ENCODE data around the gene EXOSC1. TPM values are rescaled to one million over a fixed set of nuclear protein-coding genes. Genes with fewer than 3 reads are reported as not detected.
"Not testable (repeated sequence)": the region's sequence is repeated elsewhere in the genome, so short reads cannot be mapped to it uniquely, and the experiment has no call there.

The EXOSC1 gene
- polyA plus RNA-seq, 1 of the 3 experiments (the other 2 are of a cell fraction), result 49.0 TPM

DNA sequence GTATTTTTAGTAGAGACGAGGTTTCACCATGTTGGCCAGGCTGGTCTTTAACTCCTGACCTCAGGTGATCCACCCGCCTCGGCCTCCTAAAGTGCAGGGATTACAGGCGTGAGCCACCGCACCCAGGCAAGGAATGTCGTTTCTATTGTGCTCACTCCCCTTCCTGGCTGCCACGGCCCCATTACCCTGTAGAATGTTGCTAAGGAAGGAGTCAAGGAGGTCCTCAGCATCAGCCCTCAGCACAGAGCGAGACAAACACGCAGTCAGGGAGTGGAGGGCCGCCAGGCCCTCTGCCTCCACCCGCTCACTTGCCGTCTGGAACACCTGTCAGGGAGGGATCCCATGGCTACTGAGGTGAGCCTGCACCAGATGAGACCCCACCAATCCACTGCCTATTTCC is 23.0 kb upstream of the EXOSC1 start:
- CTCF ChIA-PET, result interaction anchor here (0.9 to 8.7 kb wide), 3 partner anchors 17 to 144 kb away, joined by 3 to 132 read pairs (median 6); no protein-coding TSS in a partner anchor
- H3K27me3 ChIP-seq (ENCODE audit: insufficient read depth); H2AFZ ChIP-seq (ENCODE audit: low read depth); H3K4me3 ChIP-seq (ENCODE audit: low read depth in 2 of 2, low read length in 1 of 2); DNase-seq; H3K79me2 ChIP-seq (ENCODE audit: insufficient read depth); H3K27ac ChIP-seq (ENCODE audit: low read depth in 2 of 2, low read length in 1 of 2); POLR2A ChIA-PET; H3K9me3 ChIP-seq; H3K4me1 ChIP-seq (ENCODE audit: control insufficient read depth in 1 of 2, insufficient read depth in 2 of 2, low read depth in 1 of 2, low read length in 1 of 2); H3K9me2 ChIP-seq; H3K9ac ChIP-seq; H4K20me1 ChIP-seq (ENCODE audit: insufficient read depth); H3K4me2 ChIP-seq: not testable (repeated sequence)
- Histone ChIP-seq H3F3A (replicated peaks; ENCODE audit: insufficient read depth) (peaks cover 24% of the 10 kb centered on the region), H3K36me3 (replicated peaks in 1 of 2; ENCODE audit: control insufficient read depth in 1 of 2, insufficient read depth in 2 of 2, low read length in 1 of 2) (peaks cover 46 to 57% of the 10 kb centered on the region in 2 experiments)
- WGBS (ENCODE audit: low lambda C conversion rate), result 96% methylated on average over 9 of the region's 12 CpGs

DNA sequence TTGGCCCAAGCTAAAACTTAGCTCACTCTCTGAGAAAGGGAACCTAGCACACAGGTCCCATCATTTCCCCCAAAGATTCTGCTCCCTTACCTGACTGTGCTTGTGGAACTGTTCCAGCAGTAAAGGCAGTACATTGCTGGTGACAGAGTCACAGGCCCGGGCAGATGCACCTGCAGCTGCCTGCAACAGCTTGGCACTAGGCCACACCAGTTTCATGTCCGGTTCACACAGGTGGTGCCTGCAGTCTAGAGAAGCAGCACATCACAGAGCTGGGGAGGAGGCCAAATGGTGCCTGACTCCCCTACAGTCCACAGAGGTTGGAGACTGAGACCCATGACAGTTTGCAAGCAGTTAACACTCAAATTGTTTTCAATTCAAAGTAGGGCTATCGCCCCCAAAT is 22.4 kb upstream of the EXOSC1 start:
- ChIA-PET POLR2A (no interaction called here), CTCF (interaction anchor here (0.9 to 8.7 kb wide), 4 partner anchors 17 to 144 kb away, joined by 3 to 132 read pairs (median 6); partner anchors contain the start of gene ANKRD2)
- Histone ChIP-seq H3K79me2 (ENCODE audit: insufficient read depth) (no peaks in the 10 kb centered on the region), H4K20me1 (ENCODE audit: insufficient read depth) (0 out of 2 replicates have a peak, but pooled peaks cover 7% of the 10 kb centered on the region), H3K4me2 (no peak overlapping the region), H3K9me3 (no peaks in the 10 kb centered on the region), H3K9me2 (no peaks in the 10 kb centered on the region), H3K4me3 (ENCODE audit: low read depth in 2 of 2, low read length in 1 of 2) (no peak overlapping the region), H3K4me1 (ENCODE audit: control insufficient read depth in 1 of 2, insufficient read depth in 2 of 2, low read depth in 1 of 2, low read length in 1 of 2) (peaks cover 0 to 4% of the 10 kb centered on the region in 2 experiments; a peak in 2 of 4 replicates), H3K9ac (no peak overlapping the region), H3F3A (replicated peaks; ENCODE audit: insufficient read depth) (peaks cover 28% of the 10 kb centered on the region), H3K27ac (ENCODE audit: low read depth in 2 of 2, low read length in 1 of 2) (no peak overlapping the region), H3K36me3 (replicated peaks in 1 of 2; ENCODE audit: control insufficient read depth in 1 of 2, insufficient read depth in 2 of 2, low read length in 1 of 2) (peaks cover 47 to 54% of the 10 kb centered on the region in 2 experiments), H3K27me3 (ENCODE audit: insufficient read depth) (no peaks in the 10 kb centered on the region), H2AFZ (ENCODE audit: low read depth) (no peak overlapping the region)
- no peak for DNase-seq
- WGBS (ENCODE audit: low lambda C conversion rate), result 100% methylated on average over 2 of the region's 3 CpGs
- no peak for TF ChIP-seq FOSL2 (IDR thresholded peaks at IDR 0.05; ENCODE audit: borderline replicate concordance, low read depth)
- no peak for TF ChIP-seq JUND (IDR thresholded peaks at IDR 0.05)
- TF ChIP-seq, protein P1, sequence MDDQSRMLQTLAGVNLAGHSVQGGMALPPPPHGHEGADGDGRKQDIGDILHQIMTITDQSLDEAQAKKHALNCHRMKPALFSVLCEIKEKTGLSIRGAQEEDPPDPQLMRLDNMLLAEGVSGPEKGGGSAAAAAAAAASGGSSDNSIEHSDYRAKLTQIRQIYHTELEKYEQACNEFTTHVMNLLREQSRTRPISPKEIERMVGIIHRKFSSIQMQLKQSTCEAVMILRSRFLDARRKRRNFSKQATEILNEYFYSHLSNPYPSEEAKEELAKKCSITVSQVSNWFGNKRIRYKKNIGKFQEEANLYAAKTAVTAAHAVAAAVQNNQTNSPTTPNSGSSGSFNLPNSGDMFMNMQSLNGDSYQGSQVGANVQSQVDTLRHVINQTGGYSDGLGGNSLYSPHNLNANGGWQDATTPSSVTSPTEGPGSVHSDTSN (IDR thresholded peaks at IDR 0.05), result no peak
- TF ChIP-seq, protein P2, sequence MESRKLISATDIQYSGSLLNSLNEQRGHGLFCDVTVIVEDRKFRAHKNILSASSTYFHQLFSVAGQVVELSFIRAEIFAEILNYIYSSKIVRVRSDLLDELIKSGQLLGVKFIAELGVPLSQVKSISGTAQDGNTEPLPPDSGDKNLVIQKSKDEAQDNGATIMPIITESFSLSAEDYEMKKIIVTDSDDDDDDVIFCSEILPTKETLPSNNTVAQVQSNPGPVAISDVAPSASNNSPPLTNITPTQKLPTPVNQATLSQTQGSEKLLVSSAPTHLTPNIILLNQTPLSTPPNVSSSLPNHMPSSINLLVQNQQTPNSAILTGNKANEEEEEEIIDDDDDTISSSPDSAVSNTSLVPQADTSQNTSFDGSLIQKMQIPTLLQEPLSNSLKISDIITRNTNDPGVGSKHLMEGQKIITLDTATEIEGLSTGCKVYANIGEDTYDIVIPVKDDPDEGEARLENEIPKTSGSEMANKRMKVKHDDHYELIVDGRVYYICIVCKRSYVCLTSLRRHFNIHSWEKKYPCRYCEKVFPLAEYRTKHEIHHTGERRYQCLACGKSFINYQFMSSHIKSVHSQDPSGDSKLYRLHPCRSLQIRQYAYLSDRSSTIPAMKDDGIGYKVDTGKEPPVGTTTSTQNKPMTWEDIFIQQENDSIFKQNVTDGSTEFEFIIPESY (IDR thresholded peaks at IDR 0.05; ENCODE audit: borderline replicate concordance, low read depth), result no peak
- TF ChIP-seq, protein P3, sequence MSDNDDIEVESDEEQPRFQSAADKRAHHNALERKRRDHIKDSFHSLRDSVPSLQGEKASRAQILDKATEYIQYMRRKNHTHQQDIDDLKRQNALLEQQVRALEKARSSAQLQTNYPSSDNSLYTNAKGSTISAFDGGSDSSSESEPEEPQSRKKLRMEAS (IDR thresholded peaks at IDR 0.05; ENCODE audit: low read depth), result no peak
- no peak for TF ChIP-seq MXI1 (IDR thresholded peaks at IDR 0.05; ENCODE audit: low read depth, low read length)
- TF ChIP-seq YY1 (IDR thresholded peaks at IDR 0.05; ENCODE audit: low read depth), result no peak
- TF ChIP-seq RXRA (IDR thresholded peaks at IDR 0.05; ENCODE audit: borderline replicate concordance, low read depth), result no peak
- TF ChIP-seq, protein P4, sequence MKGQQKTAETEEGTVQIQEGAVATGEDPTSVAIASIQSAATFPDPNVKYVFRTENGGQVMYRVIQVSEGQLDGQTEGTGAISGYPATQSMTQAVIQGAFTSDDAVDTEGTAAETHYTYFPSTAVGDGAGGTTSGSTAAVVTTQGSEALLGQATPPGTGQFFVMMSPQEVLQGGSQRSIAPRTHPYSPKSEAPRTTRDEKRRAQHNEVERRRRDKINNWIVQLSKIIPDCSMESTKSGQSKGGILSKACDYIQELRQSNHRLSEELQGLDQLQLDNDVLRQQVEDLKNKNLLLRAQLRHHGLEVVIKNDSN (IDR thresholded peaks at IDR 0.05; ENCODE audit: borderline replicate concordance, low read depth), result no peak
- TF ChIP-seq RFX5 (IDR thresholded peaks at IDR 0.05; ENCODE audit: low read length), result no peak
- no peak for TF ChIP-seq FOXM1 (IDR thresholded peaks at IDR 0.05; ENCODE audit: low read depth)
- no peak for TF ChIP-seq MEF2A (IDR thresholded peaks at IDR 0.05; ENCODE audit: borderline replicate concordance, low read depth)
- no peak for TF ChIP-seq EZH2phosphoT487 (IDR thresholded peaks at IDR 0.05; ENCODE audit: borderline replicate concordance, low read depth)
- TF ChIP-seq TEAD4 (IDR thresholded peaks at IDR 0.05; ENCODE audit: borderline replicate concordance, insufficient read depth), result no peak
- TF ChIP-seq CHD2 (IDR thresholded peaks at IDR 0.05; ENCODE audit: low read length, partially characterized antibody), result no peak
- TF ChIP-seq, protein P5, sequence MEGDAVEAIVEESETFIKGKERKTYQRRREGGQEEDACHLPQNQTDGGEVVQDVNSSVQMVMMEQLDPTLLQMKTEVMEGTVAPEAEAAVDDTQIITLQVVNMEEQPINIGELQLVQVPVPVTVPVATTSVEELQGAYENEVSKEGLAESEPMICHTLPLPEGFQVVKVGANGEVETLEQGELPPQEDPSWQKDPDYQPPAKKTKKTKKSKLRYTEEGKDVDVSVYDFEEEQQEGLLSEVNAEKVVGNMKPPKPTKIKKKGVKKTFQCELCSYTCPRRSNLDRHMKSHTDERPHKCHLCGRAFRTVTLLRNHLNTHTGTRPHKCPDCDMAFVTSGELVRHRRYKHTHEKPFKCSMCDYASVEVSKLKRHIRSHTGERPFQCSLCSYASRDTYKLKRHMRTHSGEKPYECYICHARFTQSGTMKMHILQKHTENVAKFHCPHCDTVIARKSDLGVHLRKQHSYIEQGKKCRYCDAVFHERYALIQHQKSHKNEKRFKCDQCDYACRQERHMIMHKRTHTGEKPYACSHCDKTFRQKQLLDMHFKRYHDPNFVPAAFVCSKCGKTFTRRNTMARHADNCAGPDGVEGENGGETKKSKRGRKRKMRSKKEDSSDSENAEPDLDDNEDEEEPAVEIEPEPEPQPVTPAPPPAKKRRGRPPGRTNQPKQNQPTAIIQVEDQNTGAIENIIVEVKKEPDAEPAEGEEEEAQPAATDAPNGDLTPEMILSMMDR (IDR thresholded peaks at IDR 0.05), result no peak
- no peak for TF ChIP-seq SIN3A (IDR thresholded peaks at IDR 0.05; ENCODE audit: borderline replicate concordance, low read depth, low read length)
